ENCODE data around the gene ATG16L1.
"Not testable (repeated sequence)": the region's sequence is repeated elsewhere in the genome, so short reads cannot be mapped to it uniquely, and the experiment has no call there.

Gene ATG16L1

GRCh38 chr2:233326500-233326899, 75.0 kb downstream of the ATG16L1 start:
- H3K9me3 ChIP-seq = no peaks in the 10 kb centered on the region
- H3K36me3 ChIP-seq (replicated peaks) = no peaks in the 10 kb centered on the region
- no peaks in the 10 kb centered on the region for H3K4me1 ChIP-seq
- H3K4me3 ChIP-seq = no peak overlapping the region
- no peak for DNase-seq (ENCODE audit: low spot score in 2 of 2)
- in situ Hi-C loops (cut with MboI; ENCODE audit: low sequenced_read_pairs) = no loop called here
- no peaks in the 10 kb centered on the region for H3K27me3 ChIP-seq (ENCODE audit: low read depth)

- Histone ChIP-seq H3K4me3 (no peak overlapping the region), H3K36me3 (replicated peaks) (no peaks in the 10 kb centered on the region), H3K4me1 (no peaks in the 10 kb centered on the region), H3K9me3 (no peaks in the 10 kb centered on the region), H3K27me3 (ENCODE audit: low read depth) (no peaks in the 10 kb centered on the region)
- DNase-seq (ENCODE audit: low spot score in 2 of 2) = no peak
- in situ Hi-C loops (cut with MboI; ENCODE audit: low sequenced_read_pairs) = no loop called here
These were observed 77.4 kb downstream of the ATG16L1 start for GRCh38 chr2:233328922-233329321.

GRCh38 chr2:233329489-233330135, 78.1 kb downstream of the ATG16L1 start:
- Histone ChIP-seq H3K4me1 (no peaks in the 10 kb centered on the region), H3K27me3 (ENCODE audit: low read depth) (no peaks in the 10 kb centered on the region)
- no peak for DNase-seq (ENCODE audit: low spot score in 2 of 2)

GRCh38 chr2:233331536-233331935, 80.1 kb downstream of the ATG16L1 start:
- in situ Hi-C loops (cut with MboI; ENCODE audit: low sequenced_read_pairs) = no loop called here
- no peaks in the 10 kb centered on the region for H3K27me3 ChIP-seq (ENCODE audit: low read depth)
- H3K4me1 ChIP-seq = no peaks in the 10 kb centered on the region
- no peak for DNase-seq (ENCODE audit: low spot score in 2 of 2)
- no peaks in the 10 kb centered on the region for H3K9me3 ChIP-seq
- no peak overlapping the region for H3K4me3 ChIP-seq
- no peaks in the 10 kb centered on the region for H3K36me3 ChIP-seq (replicated peaks)

More at GRCh38 chr2:233329489-233330135, 78.1 kb downstream of the ATG16L1 start:
- H3K36me3 ChIP-seq (replicated peaks) = no peaks in the 10 kb centered on the region
- no peaks in the 10 kb centered on the region for H3K9me3 ChIP-seq
- no peak overlapping the region for H3K4me3 ChIP-seq
- in situ Hi-C loops (cut with MboI; ENCODE audit: low sequenced_read_pairs) = no loop called here

GRCh38 chr2:233332125-233332524, 80.7 kb downstream of the ATG16L1 start:
- Histone ChIP-seq H3K27me3 (ENCODE audit: low read depth) (no peaks in the 10 kb centered on the region), H3K4me3 (no peak overlapping the region), H3K4me1 (no peaks in the 10 kb centered on the region), H3K36me3 (replicated peaks) (no peaks in the 10 kb centered on the region), H3K9me3 (no peaks in the 10 kb centered on the region)
- DNase-seq (ENCODE audit: low spot score in 2 of 2) = no peak
- in situ Hi-C loops (cut with MboI; ENCODE audit: low sequenced_read_pairs) = no loop called here

GRCh38 chr2:233334915-233335314, 83.4 kb downstream of the ATG16L1 start:
- H3K4me3 ChIP-seq = no peak overlapping the region
- no peaks in the 10 kb centered on the region for H3K4me1 ChIP-seq
- H3K9me3 ChIP-seq = no peaks in the 10 kb centered on the region
- DNase-seq (ENCODE audit: low spot score in 2 of 2) = no peak
- in situ Hi-C loops (cut with MboI; ENCODE audit: low sequenced_read_pairs) = no loop called here
- no peaks in the 10 kb centered on the region for H3K27me3 ChIP-seq (ENCODE audit: low read depth)
- H3K36me3 ChIP-seq (replicated peaks) = no peaks in the 10 kb centered on the region

- H3K4me1 ChIP-seq; H3K27me3 ChIP-seq (ENCODE audit: low read depth); H3K36me3 ChIP-seq (replicated peaks); DNase-seq (ENCODE audit: low spot score in 2 of 2); in situ Hi-C loops (cut with MboI; ENCODE audit: low sequenced_read_pairs); H3K9me3 ChIP-seq; H3K4me3 ChIP-seq: not testable (repeated sequence)
These were observed 84.6 kb downstream of the ATG16L1 start for GRCh38 chr2:233336091-233336490.

- in situ Hi-C loops (cut with MboI; ENCODE audit: low sequenced_read_pairs) = no loop called here
- Histone ChIP-seq H3K4me3 (no peak overlapping the region), H3K27me3 (ENCODE audit: low read depth) (no peaks in the 10 kb centered on the region), H3K4me1 (no peaks in the 10 kb centered on the region), H3K36me3 (replicated peaks) (no peaks in the 10 kb centered on the region), H3K9me3 (no peaks in the 10 kb centered on the region)
- DNase-seq (ENCODE audit: low spot score in 2 of 2) = no peak
These were observed 85.1 kb downstream of the ATG16L1 start for GRCh38 chr2:233336541-233336940.

GRCh38 chr2:233338046-233338445, 86.6 kb downstream of the ATG16L1 start:
- Histone ChIP-seq H3K27me3 (ENCODE audit: low read depth) (no peaks in the 10 kb centered on the region), H3K9me3 (no peaks in the 10 kb centered on the region), H3K4me3 (no peak overlapping the region), H3K4me1 (no peaks in the 10 kb centered on the region), H3K36me3 (replicated peaks) (no peaks in the 10 kb centered on the region)
- no peak for DNase-seq (ENCODE audit: low spot score in 2 of 2)
- in situ Hi-C loops (cut with MboI; ENCODE audit: low sequenced_read_pairs) = no loop called here

- Histone ChIP-seq H3K9me3 (no peaks in the 10 kb centered on the region), H3K4me1 (no peaks in the 10 kb centered on the region), H3K36me3 (replicated peaks) (no peaks in the 10 kb centered on the region), H3K4me3 (no peak overlapping the region), H3K27me3 (ENCODE audit: low read depth) (no peaks in the 10 kb centered on the region)
- in situ Hi-C loops (cut with MboI; ENCODE audit: low sequenced_read_pairs) = no loop called here
- DNase-seq (ENCODE audit: low spot score in 2 of 2) = no peak
These were observed 87.4 kb downstream of the ATG16L1 start for GRCh38 chr2:233338812-233339368.

GRCh38 chr2:233339427-233339826, 88.0 kb downstream of the ATG16L1 start:
- DNase-seq (ENCODE audit: low spot score in 2 of 2) = no peak
- H3K4me3 ChIP-seq = no peak overlapping the region
- H3K4me1 ChIP-seq = no peaks in the 10 kb centered on the region
- in situ Hi-C loops (cut with MboI; ENCODE audit: low sequenced_read_pairs) = no loop called here
- H3K36me3 ChIP-seq (replicated peaks) = no peaks in the 10 kb centered on the region
- H3K27me3 ChIP-seq (ENCODE audit: low read depth) = no peaks in the 10 kb centered on the region
- H3K9me3 ChIP-seq = no peaks in the 10 kb centered on the region

GRCh38 chr2:233341296-233341695, 89.8 kb downstream of the ATG16L1 start:
- Histone ChIP-seq H3K9me3 (no peaks in the 10 kb centered on the region), H3K36me3 (replicated peaks) (no peaks in the 10 kb centered on the region), H3K4me1 (no peaks in the 10 kb centered on the region), H3K27me3 (ENCODE audit: low read depth) (no peaks in the 10 kb centered on the region), H3K4me3 (no peak overlapping the region)
- in situ Hi-C loops (cut with MboI; ENCODE audit: low sequenced_read_pairs) = no loop called here
- DNase-seq (ENCODE audit: low spot score in 2 of 2) = no peak

- Histone ChIP-seq H3K4me1 (no peaks in the 10 kb centered on the region), H3K4me3 (no peak overlapping the region), H3K36me3 (replicated peaks) (no peaks in the 10 kb centered on the region), H3K9me3 (no peaks in the 10 kb centered on the region), H3K27me3 (ENCODE audit: low read depth) (no peaks in the 10 kb centered on the region)
- in situ Hi-C loops (cut with MboI; ENCODE audit: low sequenced_read_pairs) = no loop called here
- no peak for DNase-seq (ENCODE audit: low spot score in 2 of 2)
These were observed 90.8 kb downstream of the ATG16L1 start for GRCh38 chr2:233342301-233342700.

GRCh38 chr2:233343171-233343705, 91.8 kb downstream of the ATG16L1 start:
- no peaks in the 10 kb centered on the region for H3K27me3 ChIP-seq (ENCODE audit: low read depth)
- no peaks in the 10 kb centered on the region for H3K4me1 ChIP-seq
- no peaks in the 10 kb centered on the region for H3K36me3 ChIP-seq (replicated peaks)
- H3K9me3 ChIP-seq = no peaks in the 10 kb centered on the region
- no peak overlapping the region for H3K4me3 ChIP-seq
- no peak for DNase-seq (ENCODE audit: low spot score in 2 of 2)
- in situ Hi-C loops (cut with MboI; ENCODE audit: low sequenced_read_pairs) = no loop called here

Measured in HAP-1 (cell line).